CD4-positive, alpha-beta T cell (primary cell): ENCODE data around the gene ALG9. TPM values are rescaled to one million over a fixed set of nuclear protein-coding genes. Genes with fewer than 3 reads are reported as not detected.

ENCODE experiments used
- ATAC-seq: fragments of 200-7000 bp; cut with Tn5 transposase; one replicate; pipeline ENCODE4 v1.10.0; 2022; ENCODE audit warnings: mild to moderate bottlenecking; ENCODE audit not compliant: poor library complexity
- CTCF ChIA-PET: fragments of 350-600 bp; sonication (Branson Sonifier 250); formaldehyde crosslinking; loops from one replicate; lab custom pipeline; 2021; ENCODE audit warnings: antibody characterized with exemption, inconsistent platforms; lab: Charles Lee
- POLR2A ChIA-PET: fragments of 350-600 bp; sonication (Branson Sonifier 250); formaldehyde crosslinking; loops from one replicate; lab custom pipeline; 2021; ENCODE audit warnings: antibody characterized with exemption, inconsistent platforms; lab: Charles Lee
- DNase-seq, 14 experiments: peaks; one replicate each; pipeline ENCODE4 v3.0.0-alpha.2; 2013 to 2020; ENCODE audit warnings: mixed read lengths in 2 of 14
- H3K27ac ChIP-seq, 2 donors: one replicate each; pipeline versions ENCODE4 v1.5.1 to v1.7.0; 2013; ENCODE audit warnings: low read length in 2 of 2, low read depth in 1 of 2, mild to moderate bottlenecking in 1 of 2
- H3K27me3 ChIP-seq, 2 experiments: 1 replicate in 1 of 2; 2 replicates in 1 of 2; pipeline versions ENCODE4 v1.6.1 to v1.7.0; 2013; ENCODE audit warnings: low read length in 2 of 2, control low read depth in 1 of 2, mild to moderate bottlenecking in 1 of 2, moderate library complexity in 1 of 2; ENCODE audit not compliant: insufficient read depth in 2 of 2, control insufficient read depth in 1 of 2
- H3K36me3 ChIP-seq: one replicate; pipeline ENCODE4 v1.6.1; 2013; ENCODE audit warnings: low read length, control low read depth; ENCODE audit not compliant: insufficient read depth
- H3K4me1 ChIP-seq: one replicate; pipeline ENCODE4 v1.6.1; 2013; ENCODE audit warnings: low read length, control low read depth; ENCODE audit not compliant: insufficient read depth
- H3K4me3 ChIP-seq: one replicate; pipeline ENCODE4 v1.5.1; 2013; ENCODE audit warnings: mild to moderate bottlenecking, low read length, moderate library complexity
- H3K9me3 ChIP-seq, 2 experiments: 1 replicate in 1 of 2; 2 replicates in 1 of 2; pipeline versions ENCODE4 v1.6.1 to v1.7.0; 2013; ENCODE audit warnings: low read length in 2 of 2, mild to moderate bottlenecking in 2 of 2, control low read depth in 1 of 2, moderate library complexity in 1 of 2; ENCODE audit not compliant: control insufficient read depth in 1 of 2, insufficient read depth in 1 of 2
- H3K27ac Mint-ChIP-seq: one replicate; pipeline ENCODE4 v1.8.0; 2020; ENCODE audit warnings: mixed read lengths
- H3K27me3 Mint-ChIP-seq: one replicate; pipeline ENCODE4 v1.8.0; 2021; ENCODE audit warnings: mixed read lengths
- H3K36me3 Mint-ChIP-seq: one replicate; pipeline ENCODE4 v1.8.0; 2021; ENCODE audit warnings: low read depth, mixed read lengths
- H3K4me1 Mint-ChIP-seq: one replicate; pipeline ENCODE4 v1.8.0; 2021; ENCODE audit warnings: low read depth, mixed read lengths
- H3K4me3 Mint-ChIP-seq: one replicate; pipeline ENCODE4 v1.8.0; 2020; ENCODE audit warnings: mild to moderate bottlenecking, mixed read lengths
- H3K9me3 Mint-ChIP-seq: one replicate; pipeline ENCODE4 v1.8.0; 2020; ENCODE audit warnings: mixed read lengths
- intact Hi-C, 2 experiments: fragments of 100-400 bp; cut with DNase I in 1 of 2; cut with micrococcal nuclease in 1 of 2; formaldehyde crosslinking; loops; one replicate each; pipeline versions ENCODE4 v1.15.1 to v1.9.0; 2023 to 2025; cut with DNase I, micrococcal nuclease
- total RNA-seq, 174 experiments: library from RNA in 2 of 174; stranded (reverse) in 2 of 174; gene quantifications; one replicate each; pipeline ENCODE4 v1.2.3 and lab custom pipeline; 2021 to 2026
- TF ChIP-seq, protein P1 (sequence below): fragments of 200-600 bp; IDR thresholded peaks from one replicate; pipeline ENCODE4 v1.8.0; 2022; ENCODE audit warnings: antibody characterized with exemption, mild to moderate bottlenecking

ALG9 gene
- total RNA-seq, 2 experiments from 2014 or later: 31.1 to 33.4 TPM

DNA sequence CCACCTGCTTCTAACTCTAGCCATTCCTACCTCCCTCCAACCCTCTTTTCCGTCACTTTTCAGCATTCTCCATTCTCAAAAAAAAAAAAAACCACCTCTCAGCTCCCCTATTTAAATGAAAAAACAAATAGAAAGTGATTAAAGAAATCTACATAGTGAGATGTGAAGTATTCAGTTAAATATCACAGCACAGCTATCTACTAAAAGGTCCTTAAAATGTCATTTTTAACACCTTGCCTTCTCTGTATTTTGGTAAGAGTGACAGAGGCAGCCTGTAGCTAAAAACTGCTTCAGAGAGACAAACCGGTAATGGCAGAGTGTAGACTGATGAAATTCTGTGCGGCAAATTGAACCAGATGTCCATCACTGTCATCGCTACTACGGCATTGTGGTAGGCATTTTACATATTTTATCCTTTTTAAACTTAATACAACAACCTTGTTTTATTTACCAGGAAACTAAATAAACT is 346 bp upstream of the ALG9 start:
- no peaks in the 10 kb centered on the region for H3K9me3 Mint-ChIP-seq
- H3K27ac Mint-ChIP-seq: peak overlapping the region; percentile 93
- peaks cover 41% of the 10 kb centered on the region for H3K36me3 Mint-ChIP-seq
- H3K27me3 Mint-ChIP-seq: no peaks in the 10 kb centered on the region
- TF ChIP-seq, protein P1, sequence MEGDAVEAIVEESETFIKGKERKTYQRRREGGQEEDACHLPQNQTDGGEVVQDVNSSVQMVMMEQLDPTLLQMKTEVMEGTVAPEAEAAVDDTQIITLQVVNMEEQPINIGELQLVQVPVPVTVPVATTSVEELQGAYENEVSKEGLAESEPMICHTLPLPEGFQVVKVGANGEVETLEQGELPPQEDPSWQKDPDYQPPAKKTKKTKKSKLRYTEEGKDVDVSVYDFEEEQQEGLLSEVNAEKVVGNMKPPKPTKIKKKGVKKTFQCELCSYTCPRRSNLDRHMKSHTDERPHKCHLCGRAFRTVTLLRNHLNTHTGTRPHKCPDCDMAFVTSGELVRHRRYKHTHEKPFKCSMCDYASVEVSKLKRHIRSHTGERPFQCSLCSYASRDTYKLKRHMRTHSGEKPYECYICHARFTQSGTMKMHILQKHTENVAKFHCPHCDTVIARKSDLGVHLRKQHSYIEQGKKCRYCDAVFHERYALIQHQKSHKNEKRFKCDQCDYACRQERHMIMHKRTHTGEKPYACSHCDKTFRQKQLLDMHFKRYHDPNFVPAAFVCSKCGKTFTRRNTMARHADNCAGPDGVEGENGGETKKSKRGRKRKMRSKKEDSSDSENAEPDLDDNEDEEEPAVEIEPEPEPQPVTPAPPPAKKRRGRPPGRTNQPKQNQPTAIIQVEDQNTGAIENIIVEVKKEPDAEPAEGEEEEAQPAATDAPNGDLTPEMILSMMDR: no peak
- ATAC-seq (no peak), DNase-seq (no peak)
- peak overlapping the region; percentile 90 for H3K4me3 Mint-ChIP-seq
- Histone ChIP-seq H3K4me1 (peaks cover 19% of the 10 kb centered on the region), H3K27me3 (no peaks in the 10 kb centered on the region), H3K36me3 (peaks cover 33% of the 10 kb centered on the region), H3K4me3 (peak overlapping the region; percentile 82), H3K9me3 (no peaks in the 10 kb centered on the region), H3K27ac (peak overlapping the region; percentile 83 to 84)
- peaks cover 35% of the 10 kb centered on the region for H3K4me1 Mint-ChIP-seq
- ChIA-PET POLR2A (interaction anchor here (0.6 to 2.9 kb wide), 10 partner anchors 8 to 1443 kb away, joined by 3 to 26 read pairs (median 6); partner anchors contain the start of genes PPP2R1B, SDHD and TIMM8B), CTCF (interaction anchor here (1.0 to 1.6 kb wide), 6 partner anchors 10 to 285 kb away, joined by 3 to 6 read pairs (median 4); no protein-coding TSS in a partner anchor)
- intact Hi-C loops: loop anchor here (1.0 to 5.0 kb wide), 4 partner anchors 8 to 1441 kb away; partner anchors contain the start of genes CFAP68 (in 1 of the 2), FDXACB1 (in 1 of the 2), PPP2R1B (in 1 of the 2) and TTC12 (in 1 of the 2)

DNA sequence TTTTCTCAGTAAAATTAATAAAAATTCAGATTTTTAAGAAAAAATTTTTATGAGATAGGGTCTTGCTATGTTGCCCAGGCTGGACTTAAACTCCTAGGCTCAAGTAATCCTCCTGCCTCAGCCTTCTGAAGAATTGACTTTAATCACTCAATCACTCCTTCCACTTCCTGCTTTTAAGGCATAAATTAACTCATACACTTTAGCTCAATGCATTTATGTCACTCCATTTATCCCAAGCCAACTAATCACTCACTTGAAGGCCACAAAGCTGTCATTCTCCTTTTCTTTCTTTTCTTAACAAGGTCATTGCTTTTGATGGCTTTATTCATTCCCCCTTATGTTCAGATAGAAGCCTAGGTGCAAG is 877 bp downstream of the ALG9 start:
- Mint-ChIP-seq H3K9me3 (no peaks in the 10 kb centered on the region), H3K27ac (peak overlapping the region; percentile 93), H3K36me3 (peaks cover 48% of the 10 kb centered on the region), H3K27me3 (no peaks in the 10 kb centered on the region), H3K4me1 (peaks cover 35% of the 10 kb centered on the region), H3K4me3 (peak overlapping the region; percentile 90)
- H3K27me3 ChIP-seq: no peaks in the 10 kb centered on the region
- peaks cover 19% of the 10 kb centered on the region for H3K4me1 ChIP-seq
- TF ChIP-seq, protein P1: no peak
- ATAC-seq (no peak), DNase-seq (no peak)
- CTCF ChIA-PET: interaction anchor here (1.1 to 1.6 kb wide), 6 partner anchors 8 to 284 kb away, joined by 3 to 6 read pairs (median 4); no protein-coding TSS in a partner anchor
- H3K9me3 ChIP-seq: no peaks in the 10 kb centered on the region
- H3K4me3 ChIP-seq: peak overlapping the region; percentile 82
- intact Hi-C loops: loop anchor here in 1 of 2 experiments (2.0 to 5.0 kb wide), 3 partner anchors 103 to 1442 kb away; partner anchors contain the start of genes PPP2R1B and TTC12
- peak overlapping the region; percentile 83 to 84 for H3K27ac ChIP-seq
- POLR2A ChIA-PET: interaction anchor here (1.3 to 2.9 kb wide), 7 partner anchors 10 to 268 kb away, joined by 3 to 26 read pairs (median 7); partner anchors contain the start of genes PPP2R1B, SDHD and TIMM8B
- peaks cover 32% of the 10 kb centered on the region for H3K36me3 ChIP-seq

DNA sequence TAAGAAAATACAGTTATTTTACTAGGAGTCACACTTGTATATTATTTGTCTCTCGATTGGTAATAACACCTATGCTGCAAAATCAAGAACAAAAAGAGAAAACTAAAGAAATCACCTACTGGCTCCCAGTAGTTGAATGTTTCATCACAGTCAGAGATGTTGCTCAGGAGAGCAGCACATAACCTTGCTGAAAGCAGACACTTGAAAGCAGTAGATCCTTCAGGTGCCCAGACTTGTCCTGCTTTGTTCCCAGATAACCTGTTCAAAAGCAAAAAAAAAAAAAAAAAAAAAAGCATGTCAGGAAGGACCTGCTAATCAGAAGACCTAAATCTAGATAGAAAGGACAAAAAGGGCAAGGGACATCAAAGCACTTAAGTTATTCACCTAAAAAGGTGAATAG is 1.3 kb downstream of the ALG9 start:
- Mint-ChIP-seq H3K4me3 (peak overlapping the region; percentile 48), H3K9me3 (no peaks in the 10 kb centered on the region), H3K27ac (peak overlapping the region; percentile 93), H3K36me3 (peaks cover 50% of the 10 kb centered on the region), H3K4me1 (peaks cover 35% of the 10 kb centered on the region), H3K27me3 (no peaks in the 10 kb centered on the region)
- no peak overlapping the region for H3K4me3 ChIP-seq
- ATAC-seq (no peak), DNase-seq (no peak)
- no peaks in the 10 kb centered on the region for H3K9me3 ChIP-seq
- CTCF ChIA-PET: interaction anchor here (1.1 to 1.2 kb wide), 3 partner anchors 8 to 283 kb away, joined by 3 to 4 read pairs (median 3); no protein-coding TSS in a partner anchor
- peaks cover 19% of the 10 kb centered on the region for H3K4me1 ChIP-seq
- POLR2A ChIA-PET: interaction anchor here (1.8 to 2.9 kb wide), 5 partner anchors 10 to 267 kb away, joined by 5 to 26 read pairs (median 11); partner anchors contain the start of genes PPP2R1B, SDHD and TIMM8B
- H3K27me3 ChIP-seq: no peaks in the 10 kb centered on the region
- peaks cover 32% of the 10 kb centered on the region for H3K36me3 ChIP-seq
- intact Hi-C loops: loop anchor here in 1 of 2 experiments (2.0 to 5.0 kb wide), 3 partner anchors 103 to 1442 kb away; partner anchors contain the start of genes PPP2R1B and TTC12
- no peak overlapping the region for H3K27ac ChIP-seq
- TF ChIP-seq, protein P1: no peak
